ENCODE data around the gene ST8SIA1.

Gene ST8SIA1

DNA sequence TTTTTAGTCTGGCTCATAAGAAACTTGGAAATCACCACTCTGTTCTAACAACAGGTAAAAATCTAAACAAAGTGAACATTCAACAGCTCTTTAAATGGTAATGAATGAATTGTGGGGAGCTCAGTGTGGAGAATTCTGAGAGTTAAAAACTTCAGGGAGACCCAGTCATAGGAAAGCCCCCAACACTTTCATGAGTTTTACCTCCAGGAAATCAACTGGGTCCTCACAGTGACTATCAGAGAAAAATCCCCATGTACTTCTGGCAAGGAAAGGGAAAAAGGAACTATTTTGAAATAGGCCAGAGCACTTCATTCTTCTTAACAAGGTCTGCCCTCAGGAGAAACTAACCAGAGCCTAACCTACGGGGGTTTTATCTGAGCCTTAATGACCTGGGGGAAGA is 153.8 kb downstream of the ST8SIA1 start:
- no peaks in the 10 kb centered on the region for H3K9me3 Mint-ChIP-seq

DNA sequence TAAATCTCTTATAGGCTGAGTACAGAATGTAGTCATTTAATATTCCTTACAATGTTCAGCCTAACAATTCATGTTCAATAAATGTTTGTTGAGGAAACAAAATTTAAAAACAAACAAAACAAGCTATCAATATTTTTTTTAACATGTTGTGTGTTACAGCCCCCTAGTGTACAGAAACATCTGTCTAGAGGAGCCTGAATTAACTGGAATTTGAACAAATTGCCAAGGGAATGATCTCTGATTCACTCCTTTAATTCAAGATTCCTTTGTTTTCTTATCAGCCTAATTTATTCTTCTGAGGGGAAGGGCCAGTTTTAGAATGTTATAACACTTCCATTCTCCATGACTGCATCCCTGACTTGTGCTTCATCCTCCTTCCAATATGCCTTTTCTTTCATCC is 161.3 kb downstream of the ST8SIA1 start:
- H3K27me3 Mint-ChIP-seq (ENCODE audit: low read depth, poor library complexity): peaks cover 6% of the 10 kb centered on the region
- TF ChIP-seq, protein P1, sequence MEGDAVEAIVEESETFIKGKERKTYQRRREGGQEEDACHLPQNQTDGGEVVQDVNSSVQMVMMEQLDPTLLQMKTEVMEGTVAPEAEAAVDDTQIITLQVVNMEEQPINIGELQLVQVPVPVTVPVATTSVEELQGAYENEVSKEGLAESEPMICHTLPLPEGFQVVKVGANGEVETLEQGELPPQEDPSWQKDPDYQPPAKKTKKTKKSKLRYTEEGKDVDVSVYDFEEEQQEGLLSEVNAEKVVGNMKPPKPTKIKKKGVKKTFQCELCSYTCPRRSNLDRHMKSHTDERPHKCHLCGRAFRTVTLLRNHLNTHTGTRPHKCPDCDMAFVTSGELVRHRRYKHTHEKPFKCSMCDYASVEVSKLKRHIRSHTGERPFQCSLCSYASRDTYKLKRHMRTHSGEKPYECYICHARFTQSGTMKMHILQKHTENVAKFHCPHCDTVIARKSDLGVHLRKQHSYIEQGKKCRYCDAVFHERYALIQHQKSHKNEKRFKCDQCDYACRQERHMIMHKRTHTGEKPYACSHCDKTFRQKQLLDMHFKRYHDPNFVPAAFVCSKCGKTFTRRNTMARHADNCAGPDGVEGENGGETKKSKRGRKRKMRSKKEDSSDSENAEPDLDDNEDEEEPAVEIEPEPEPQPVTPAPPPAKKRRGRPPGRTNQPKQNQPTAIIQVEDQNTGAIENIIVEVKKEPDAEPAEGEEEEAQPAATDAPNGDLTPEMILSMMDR (IDR thresholded peaks at IDR 0.05): no peak
- no peaks in the 10 kb centered on the region for H3K4me1 Mint-ChIP-seq
- no peak for DNase-seq
- no peaks in the 10 kb centered on the region for H3K9me3 Mint-ChIP-seq
- H3K27ac Mint-ChIP-seq: no peak overlapping the region
- no peaks in the 10 kb centered on the region for H3K36me3 Mint-ChIP-seq (ENCODE audit: low read depth)
- H3K4me3 Mint-ChIP-seq: no peak overlapping the region

More for the DNA sequence above, 153.8 kb downstream of the ST8SIA1 start:
- Mint-ChIP-seq H3K27ac (no peak overlapping the region), H3K4me1 (no peaks in the 10 kb centered on the region), H3K36me3 (ENCODE audit: low read depth) (no peaks in the 10 kb centered on the region), H3K4me3 (no peak overlapping the region), H3K27me3 (ENCODE audit: low read depth, poor library complexity) (peaks cover 2% of the 10 kb centered on the region)
- TF ChIP-seq, protein P1 (IDR thresholded peaks at IDR 0.05): no peak
- DNase-seq: no peak

DNA sequence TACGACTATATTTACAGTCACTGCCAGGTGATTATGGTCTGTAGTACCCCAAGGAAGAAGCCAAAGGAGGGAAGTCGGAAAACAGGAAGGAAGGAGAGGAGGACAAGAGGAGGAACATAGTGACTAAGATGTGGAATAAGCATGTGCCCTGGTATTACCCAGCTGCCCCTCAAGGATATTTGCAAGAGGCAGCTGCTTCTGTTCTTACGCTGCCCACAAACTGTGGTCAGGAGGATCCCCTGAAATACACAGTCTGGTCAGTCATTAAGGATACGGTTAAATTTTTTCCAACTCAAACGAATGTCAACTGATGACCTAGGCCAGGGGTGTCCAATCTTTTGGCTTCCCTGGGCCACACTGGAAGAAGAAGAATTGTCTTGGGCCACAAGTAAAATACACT is 162.0 kb downstream of the ST8SIA1 start:
- H3K36me3 Mint-ChIP-seq (ENCODE audit: low read depth): no peaks in the 10 kb centered on the region
- TF ChIP-seq, protein P1 (IDR thresholded peaks at IDR 0.05): no peak
- H3K4me3 Mint-ChIP-seq: no peak overlapping the region
- no peaks in the 10 kb centered on the region for H3K9me3 Mint-ChIP-seq
- no peaks in the 10 kb centered on the region for H3K4me1 Mint-ChIP-seq
- no peak for DNase-seq
- H3K27me3 Mint-ChIP-seq (ENCODE audit: low read depth, poor library complexity): peaks cover 6% of the 10 kb centered on the region
- H3K27ac Mint-ChIP-seq: peak overlapping the region; percentile 35

DNA sequence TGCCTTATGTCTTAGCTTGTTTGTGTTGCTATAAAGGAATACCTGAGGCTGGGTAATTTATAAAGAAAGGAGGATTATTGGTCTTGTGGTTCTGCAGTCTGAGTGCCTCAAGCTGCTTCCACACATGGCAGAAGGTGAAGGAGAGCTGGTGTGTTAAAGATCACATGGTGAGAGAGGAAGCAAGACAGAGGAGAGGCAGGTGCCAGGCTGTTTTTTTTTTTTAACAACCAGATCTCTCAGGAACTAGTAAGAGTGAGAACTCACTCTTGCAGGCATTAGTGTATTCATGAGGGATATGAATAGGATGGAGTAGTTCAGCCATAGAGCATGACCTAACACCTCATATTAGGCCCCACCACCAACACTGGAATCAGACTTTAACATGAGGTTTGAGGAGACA is 165.1 kb downstream of the ST8SIA1 start:
- Mint-ChIP-seq H3K4me3 (no peak overlapping the region), H3K27ac (peak overlapping the region; percentile 41), H3K27me3 (ENCODE audit: low read depth, poor library complexity) (peaks cover 6% of the 10 kb centered on the region), H3K9me3 (no peaks in the 10 kb centered on the region), H3K36me3 (ENCODE audit: low read depth) (no peaks in the 10 kb centered on the region), H3K4me1 (no peaks in the 10 kb centered on the region)
- no peak for DNase-seq
- TF ChIP-seq, protein P1 (IDR thresholded peaks at IDR 0.05): no peak

GRCh38 chr12:22164139-22164538 is 170.4 kb downstream of the ST8SIA1 start:
- DNase-seq: no peak
- H3K27ac Mint-ChIP-seq: no peak overlapping the region
- H3K4me1 Mint-ChIP-seq: peaks cover 13% of the 10 kb centered on the region

GRCh38 chr12:22163594-22163993 is 170.9 kb downstream of the ST8SIA1 start:
- Mint-ChIP-seq H3K27ac (no peak overlapping the region), H3K4me1 (peaks cover 13% of the 10 kb centered on the region), H3K4me3 (no peak overlapping the region), H3K36me3 (ENCODE audit: low read depth) (no peaks in the 10 kb centered on the region), H3K27me3 (ENCODE audit: low read depth, poor library complexity) (no peaks in the 10 kb centered on the region), H3K9me3 (peaks cover 13% of the 10 kb centered on the region)
- TF ChIP-seq, protein P1 (IDR thresholded peaks at IDR 0.05): no peak
- DNase-seq: no peak

More at GRCh38 chr12:22164139-22164538, 170.4 kb downstream of the ST8SIA1 start:
- Mint-ChIP-seq H3K4me3 (no peak overlapping the region), H3K27me3 (ENCODE audit: low read depth, poor library complexity) (no peaks in the 10 kb centered on the region), H3K9me3 (peaks cover 13% of the 10 kb centered on the region), H3K36me3 (ENCODE audit: low read depth) (no peaks in the 10 kb centered on the region)
- TF ChIP-seq, protein P1 (IDR thresholded peaks at IDR 0.05): no peak

All from nephron progenitor cell (in vitro differentiated cells).